DND-41 (cell line): ENCODE results near the gene B3GAT2.

Source experiments
- CTCF ChIP-seq: IDR thresholded peaks from 2 replicates; pipeline ENCODE4 v1.5.1; 2012; ENCODE audit warnings: borderline replicate concordance, low read length, moderate library complexity, mild to moderate bottlenecking; ENCODE audit not compliant: poor library complexity, severe bottlenecking; ENCODE audit errors: extremely low read depth
- EZH2 ChIP-seq: IDR thresholded peaks from 3 replicates; pipeline ENCODE4 v1.6.1; 2012; ENCODE audit warnings: borderline replicate concordance, low read depth, mild to moderate bottlenecking, moderate library complexity, low read length, inconsistent platforms; ENCODE audit not compliant: severe bottlenecking

- TF ChIP-seq CTCF (no peak), EZH2 (no peak)
Observed at GRCh38 chr6:70996106-70996505, 39.2 kb upstream of the B3GAT2 start.
